Measurements from ENCODE around the gene CASZ1. TPM values are rescaled to one million over a fixed set of nuclear protein-coding genes. Genes with fewer than 3 reads are reported as not detected.

The CASZ1 gene
- total RNA-seq, 1 experiment from 2014 or later, result 11.1 TPM

DNA sequence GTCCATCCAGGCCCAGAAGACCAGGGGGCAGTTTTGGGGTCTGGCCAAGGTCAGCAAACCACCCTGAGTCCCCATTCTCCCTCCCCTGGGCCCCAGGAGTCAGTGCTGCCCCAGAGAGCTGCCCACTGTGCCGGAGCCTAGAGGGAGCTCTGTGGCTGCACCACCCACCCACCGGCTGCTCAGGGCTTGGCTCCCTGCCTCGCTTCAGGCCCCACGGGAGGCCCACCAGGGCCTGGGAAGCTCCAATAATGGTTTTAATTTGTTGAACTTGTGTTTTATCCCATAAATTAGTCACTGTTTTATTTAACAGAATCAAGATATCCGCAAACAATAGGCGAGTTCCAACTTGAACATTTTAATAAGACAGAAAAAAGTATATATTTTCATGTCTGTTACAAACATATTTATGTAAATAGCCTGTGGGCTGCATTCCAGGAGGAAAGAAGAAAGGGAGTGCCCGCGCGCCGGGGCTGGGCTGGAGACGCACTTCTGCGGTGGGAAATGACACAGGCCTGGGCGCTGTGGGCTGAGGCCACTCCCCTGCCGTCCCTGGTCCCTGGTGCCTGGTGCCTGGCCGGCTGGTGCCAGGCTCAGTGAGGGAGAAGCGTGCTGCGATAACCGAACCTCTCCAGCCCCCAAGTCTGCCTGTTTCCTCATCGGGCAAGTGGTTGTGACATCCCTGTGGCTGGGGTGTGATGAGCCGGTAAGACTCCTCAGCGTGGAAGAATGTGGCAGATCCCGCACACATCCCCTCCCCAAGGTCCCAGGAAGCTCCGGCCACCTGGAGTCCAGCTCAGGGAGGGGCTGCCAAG is 161.2 kb downstream of the CASZ1 start:
- intact Hi-C loops (cut with micrococcal nuclease), result loop anchor here (2.0 to 5.0 kb wide), 3 partner anchors 104 to 162 kb away; partner anchors contain the start of gene CASZ1
- H3K27me3 Mint-ChIP-seq (ENCODE audit: insufficient read depth, unreplicated experiment), result no peaks in the 10 kb centered on the region
- DNase-seq (ENCODE audit: unreplicated experiment), result peak; percentile 93
- ChIA-PET POLR2A (interaction anchor here (0.6 to 2.8 kb wide), 19 partner anchors 10 to 525 kb away, joined by 3 to 14 read pairs (median 4); no protein-coding TSS in a partner anchor), CTCF (interaction anchor here (0.6 to 1.8 kb wide), 7 partner anchors 10 to 581 kb away, joined by 3 to 4 read pairs (median 3); no protein-coding TSS in a partner anchor)
- peak overlapping the region; percentile 66 for H3K4me3 Mint-ChIP-seq (ENCODE audit: unreplicated experiment)
- TF ChIP-seq, protein P1, sequence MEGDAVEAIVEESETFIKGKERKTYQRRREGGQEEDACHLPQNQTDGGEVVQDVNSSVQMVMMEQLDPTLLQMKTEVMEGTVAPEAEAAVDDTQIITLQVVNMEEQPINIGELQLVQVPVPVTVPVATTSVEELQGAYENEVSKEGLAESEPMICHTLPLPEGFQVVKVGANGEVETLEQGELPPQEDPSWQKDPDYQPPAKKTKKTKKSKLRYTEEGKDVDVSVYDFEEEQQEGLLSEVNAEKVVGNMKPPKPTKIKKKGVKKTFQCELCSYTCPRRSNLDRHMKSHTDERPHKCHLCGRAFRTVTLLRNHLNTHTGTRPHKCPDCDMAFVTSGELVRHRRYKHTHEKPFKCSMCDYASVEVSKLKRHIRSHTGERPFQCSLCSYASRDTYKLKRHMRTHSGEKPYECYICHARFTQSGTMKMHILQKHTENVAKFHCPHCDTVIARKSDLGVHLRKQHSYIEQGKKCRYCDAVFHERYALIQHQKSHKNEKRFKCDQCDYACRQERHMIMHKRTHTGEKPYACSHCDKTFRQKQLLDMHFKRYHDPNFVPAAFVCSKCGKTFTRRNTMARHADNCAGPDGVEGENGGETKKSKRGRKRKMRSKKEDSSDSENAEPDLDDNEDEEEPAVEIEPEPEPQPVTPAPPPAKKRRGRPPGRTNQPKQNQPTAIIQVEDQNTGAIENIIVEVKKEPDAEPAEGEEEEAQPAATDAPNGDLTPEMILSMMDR (IDR thresholded peaks at IDR 0.05; ENCODE audit: unreplicated experiment), result no peak
- peaks cover 10% of the 10 kb centered on the region for H3K4me1 Mint-ChIP-seq (ENCODE audit: insufficient read depth, unreplicated experiment)
- no TSS peak for BruUV-seq (replicated peaks)
- H3K9me3 Mint-ChIP-seq (ENCODE audit: unreplicated experiment), result no peaks in the 10 kb centered on the region
- peak overlapping the region; percentile 95 for H3K27ac Mint-ChIP-seq (ENCODE audit: low read depth, unreplicated experiment)
- peaks cover 5% of the 10 kb centered on the region for H3K36me3 Mint-ChIP-seq (ENCODE audit: insufficient read depth, unreplicated experiment)

DNA sequence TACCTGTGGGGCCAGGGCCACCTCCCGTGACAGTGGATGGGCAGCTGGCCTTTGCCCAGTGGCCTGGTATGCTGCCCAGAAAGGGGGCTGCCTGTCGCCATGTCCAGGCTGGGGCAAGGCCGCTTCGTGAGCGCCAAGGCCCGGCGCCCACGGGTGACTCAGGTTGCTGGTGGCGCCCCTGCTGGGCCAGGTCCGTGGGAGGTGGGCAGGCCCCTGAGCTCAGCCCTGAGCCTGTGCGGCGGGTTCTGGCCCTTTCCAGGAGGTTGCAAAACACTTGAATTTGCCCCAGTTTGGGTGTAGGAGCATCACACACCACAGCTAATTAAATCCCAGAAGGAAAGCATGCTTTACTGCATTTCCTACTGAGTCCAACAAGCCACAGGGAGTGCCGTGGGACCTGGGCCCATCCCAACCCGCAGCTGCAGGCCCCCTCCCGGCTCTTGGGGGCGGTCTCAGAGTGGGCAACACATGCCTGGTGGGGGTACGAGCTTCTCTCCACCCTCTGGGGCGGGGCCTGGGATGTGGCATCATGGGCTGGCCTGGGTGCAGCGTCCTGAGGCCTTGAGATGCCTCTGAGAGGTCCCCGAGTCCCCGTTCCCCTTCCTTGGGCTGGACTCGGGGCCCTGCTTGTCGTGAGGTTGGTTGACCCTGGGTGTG is 161.9 kb downstream of the CASZ1 start:
- Mint-ChIP-seq H3K36me3 (ENCODE audit: insufficient read depth, unreplicated experiment) (peaks cover 6% of the 10 kb centered on the region), H3K27me3 (ENCODE audit: insufficient read depth, unreplicated experiment) (no peaks in the 10 kb centered on the region), H3K4me3 (ENCODE audit: unreplicated experiment) (no peak overlapping the region), H3K27ac (ENCODE audit: low read depth, unreplicated experiment) (peak overlapping the region; percentile 95), H3K4me1 (ENCODE audit: insufficient read depth, unreplicated experiment) (peaks cover 10% of the 10 kb centered on the region), H3K9me3 (ENCODE audit: unreplicated experiment) (no peaks in the 10 kb centered on the region)
- ChIA-PET POLR2A (interaction anchor here (0.6 to 2.8 kb wide), 15 partner anchors 10 to 526 kb away, joined by 3 to 14 read pairs (median 4); no protein-coding TSS in a partner anchor), CTCF (interaction anchor here (0.5 to 1.8 kb wide), 5 partner anchors 9 to 233 kb away, joined by 3 to 4 read pairs (median 3); no protein-coding TSS in a partner anchor)
- DNase-seq (ENCODE audit: unreplicated experiment), result peak; percentile 66
- BruUV-seq (replicated peaks), result no TSS peak
- intact Hi-C loops (cut with micrococcal nuclease), result loop anchor here (2.0 to 5.0 kb wide), 3 partner anchors 104 to 162 kb away; partner anchors contain the start of gene CASZ1
- TF ChIP-seq, protein P1 (IDR thresholded peaks at IDR 0.05; ENCODE audit: unreplicated experiment), result no peak

DNA sequence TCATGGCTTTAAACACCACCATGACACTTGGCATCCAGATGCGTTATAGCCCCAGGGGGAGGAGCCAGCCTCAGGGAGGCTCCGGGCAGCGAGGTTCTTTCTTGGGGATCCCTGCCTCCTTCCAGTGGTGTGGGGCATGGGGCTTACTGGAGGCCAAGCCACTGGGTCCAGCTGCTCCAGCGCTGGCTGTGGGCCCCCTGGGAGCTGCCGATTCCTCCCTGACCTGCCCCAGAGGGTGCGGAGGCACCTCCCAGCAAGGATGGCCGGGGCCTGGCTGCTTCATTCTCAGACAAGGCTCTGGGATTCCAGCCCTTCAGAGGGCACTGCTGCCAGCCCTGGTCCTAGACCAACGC is 162.4 kb downstream of the CASZ1 start:
- CTCF ChIA-PET, result interaction anchor here (0.5 to 1.8 kb wide), 4 partner anchors 9 to 233 kb away, joined by 3 to 5 read pairs (median 4); no protein-coding TSS in a partner anchor
- Mint-ChIP-seq H3K36me3 (ENCODE audit: insufficient read depth, unreplicated experiment) (peaks cover 4% of the 10 kb centered on the region), H3K27me3 (ENCODE audit: insufficient read depth, unreplicated experiment) (no peaks in the 10 kb centered on the region), H3K27ac (ENCODE audit: low read depth, unreplicated experiment) (peak overlapping the region; percentile 31), H3K9me3 (ENCODE audit: unreplicated experiment) (no peaks in the 10 kb centered on the region), H3K4me1 (ENCODE audit: insufficient read depth, unreplicated experiment) (peaks cover 10% of the 10 kb centered on the region), H3K4me3 (ENCODE audit: unreplicated experiment) (no peak overlapping the region)
- POLR2A ChIA-PET, result interaction anchor here (0.7 to 2.8 kb wide), 7 partner anchors 9 to 127 kb away, joined by 3 to 14 read pairs (median 7); no protein-coding TSS in a partner anchor
- intact Hi-C loops (cut with micrococcal nuclease), result loop anchor here (2.0 kb wide), 2 partner anchors 103 to 163 kb away; partner anchors contain the start of gene CASZ1
- DNase-seq (ENCODE audit: unreplicated experiment), result no peak
- no TSS peak for BruUV-seq (replicated peaks)
- TF ChIP-seq, protein P1 (IDR thresholded peaks at IDR 0.05; ENCODE audit: unreplicated experiment), result no peak

DNA sequence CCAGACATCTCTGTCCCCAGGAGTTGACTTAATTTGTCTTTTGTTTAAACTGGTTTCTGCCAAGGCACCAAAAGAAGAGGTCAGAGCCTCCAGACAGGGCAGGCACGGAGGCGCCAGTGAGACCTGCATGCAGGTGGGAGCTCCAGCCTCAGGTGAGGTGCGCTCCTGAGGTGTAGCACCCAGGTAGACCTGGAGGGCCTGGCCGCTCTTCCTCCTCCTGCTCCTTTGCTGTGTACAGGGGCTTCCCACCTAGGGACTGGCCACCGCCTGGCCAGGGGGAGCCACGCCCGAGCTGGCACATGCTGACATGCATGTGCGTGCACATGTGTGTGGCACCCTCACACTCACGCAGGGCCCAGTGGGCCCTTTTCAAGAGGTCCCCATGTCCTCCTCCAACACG is 163.0 kb downstream of the CASZ1 start:
- CTCF ChIA-PET, result interaction anchor here (1.0 kb wide), 1 partner anchor 10 kb away, joined by 5 read pairs; no protein-coding TSS in a partner anchor
- intact Hi-C loops (cut with micrococcal nuclease), result no loop called here

More for the DNA sequence above, 163.0 kb downstream of the CASZ1 start:
- POLR2A ChIA-PET, result no interaction called here
- TF ChIP-seq, protein P1 (IDR thresholded peaks at IDR 0.05; ENCODE audit: unreplicated experiment), result no peak
- no peak overlapping the region for H3K4me3 Mint-ChIP-seq (ENCODE audit: unreplicated experiment)
- no peak overlapping the region for H3K27ac Mint-ChIP-seq (ENCODE audit: low read depth, unreplicated experiment)
- peaks cover 4% of the 10 kb centered on the region for H3K36me3 Mint-ChIP-seq (ENCODE audit: insufficient read depth, unreplicated experiment)
- BruUV-seq (replicated peaks), result no TSS peak
- no peaks in the 10 kb centered on the region for H3K9me3 Mint-ChIP-seq (ENCODE audit: unreplicated experiment)
- H3K4me1 Mint-ChIP-seq (ENCODE audit: insufficient read depth, unreplicated experiment), result peaks cover 10% of the 10 kb centered on the region
- no peaks in the 10 kb centered on the region for H3K27me3 Mint-ChIP-seq (ENCODE audit: insufficient read depth, unreplicated experiment)
- no peak for DNase-seq (ENCODE audit: unreplicated experiment)

Measured in MCF 10A (cell line).